Measurements from ENCODE around the gene DNM1.

DNM1 gene

DNA sequence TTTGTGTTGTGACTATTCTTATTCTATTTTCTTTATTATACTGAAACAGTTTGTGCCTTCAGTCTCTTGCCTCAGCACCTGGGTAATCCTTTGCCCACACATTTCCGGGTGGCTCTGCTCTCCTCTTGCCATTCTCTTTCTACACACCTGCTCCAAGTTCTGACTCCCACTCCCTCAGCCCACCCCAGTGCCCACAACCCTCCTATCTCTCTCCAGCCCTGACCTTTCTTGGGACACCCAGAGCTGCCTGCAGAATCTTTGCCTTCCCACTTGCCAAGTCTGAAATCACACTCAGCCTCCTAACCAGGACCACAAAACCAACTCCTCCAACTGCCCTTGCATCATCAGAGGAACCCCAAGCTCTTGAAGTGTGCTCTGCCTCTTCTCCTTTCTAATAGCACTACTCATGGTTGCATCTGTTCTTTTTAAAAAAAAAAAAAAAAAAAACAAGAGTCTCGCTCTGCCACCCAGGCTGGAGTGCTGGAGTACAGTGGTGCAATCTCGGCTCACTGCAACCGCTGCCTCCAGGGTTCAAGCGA is 77.0 kb downstream of the DNM1 start:
- FAIRE-seq, result no peak

DNA sequence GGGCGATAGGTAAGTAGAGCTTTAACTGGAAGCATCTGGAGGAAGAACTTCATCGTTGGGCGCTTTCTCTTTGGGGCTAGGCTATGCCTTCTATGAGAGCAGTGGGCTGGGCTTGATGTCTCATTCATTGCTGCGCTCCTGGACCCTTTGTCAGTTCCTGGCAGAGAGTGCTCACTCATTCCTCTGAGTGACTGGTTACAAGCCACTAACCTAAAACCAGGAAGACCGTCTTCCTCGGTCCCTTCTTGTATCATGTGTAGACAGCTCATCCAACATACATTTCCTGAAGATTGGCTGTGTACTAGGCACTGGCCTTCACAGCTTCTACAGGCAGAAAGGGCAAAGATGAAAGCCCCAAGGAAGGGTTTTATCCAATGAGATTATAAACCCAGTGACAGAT is 79.3 kb downstream of the DNM1 start:
- no peak for FAIRE-seq

DNA sequence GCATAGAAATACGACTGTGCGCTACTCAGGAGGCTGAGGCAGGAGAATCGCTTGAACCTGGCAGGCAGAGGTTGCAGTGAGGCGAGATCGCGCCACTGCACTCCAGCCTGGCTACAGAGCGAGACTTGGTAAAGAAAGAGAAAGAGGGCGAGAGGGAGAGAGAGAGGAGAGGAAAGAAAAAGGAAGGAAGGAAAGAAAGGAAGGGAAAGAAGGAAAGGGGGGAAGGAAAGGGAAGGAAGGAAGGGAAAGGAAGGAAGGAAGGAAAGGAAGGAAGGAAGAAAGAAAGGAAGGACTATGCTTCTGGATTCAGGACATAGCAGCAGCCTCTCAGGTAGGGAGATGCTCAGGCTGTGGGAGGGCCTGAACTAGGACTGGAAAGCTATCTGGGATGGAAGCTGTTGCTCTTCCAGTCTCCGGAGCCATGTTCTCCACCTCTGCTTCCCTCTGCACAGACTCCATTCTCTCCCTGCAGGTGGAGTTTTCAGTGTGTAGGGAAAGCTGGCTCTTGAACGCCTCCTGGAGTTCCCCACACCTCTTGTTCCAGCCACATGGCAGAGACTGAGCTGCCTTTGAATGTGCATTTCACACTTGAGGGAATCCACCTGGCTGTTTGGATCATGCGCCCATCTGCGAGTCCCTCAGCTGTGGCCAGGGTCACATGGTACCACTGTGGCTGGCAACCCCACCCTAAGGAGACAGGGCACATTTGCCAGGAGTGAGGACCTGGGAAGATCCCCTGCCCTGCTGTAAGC is 82.0 kb downstream of the DNM1 start:
- FAIRE-seq, result no peak

DNA sequence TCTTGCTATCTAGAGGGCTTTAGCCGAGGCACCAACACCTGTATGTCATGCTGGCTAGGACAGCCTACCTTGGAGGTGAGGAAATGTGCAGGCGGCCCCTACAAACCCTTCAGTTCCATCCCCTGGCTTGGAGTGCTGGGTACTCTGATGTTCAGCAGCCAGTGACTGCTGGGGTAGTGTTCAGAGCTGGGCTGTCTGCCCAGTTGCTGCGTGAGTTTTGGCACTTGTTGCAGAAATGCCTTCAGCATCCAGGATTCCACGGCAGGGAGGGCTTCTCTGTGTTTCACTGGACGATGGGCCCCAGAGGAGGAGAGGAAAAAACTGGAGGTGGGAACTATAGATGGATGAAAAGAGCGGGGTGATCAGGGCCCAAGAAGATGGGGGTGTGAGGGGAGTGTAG is 83.3 kb downstream of the DNM1 start:
- FAIRE-seq, result no peak

DNA sequence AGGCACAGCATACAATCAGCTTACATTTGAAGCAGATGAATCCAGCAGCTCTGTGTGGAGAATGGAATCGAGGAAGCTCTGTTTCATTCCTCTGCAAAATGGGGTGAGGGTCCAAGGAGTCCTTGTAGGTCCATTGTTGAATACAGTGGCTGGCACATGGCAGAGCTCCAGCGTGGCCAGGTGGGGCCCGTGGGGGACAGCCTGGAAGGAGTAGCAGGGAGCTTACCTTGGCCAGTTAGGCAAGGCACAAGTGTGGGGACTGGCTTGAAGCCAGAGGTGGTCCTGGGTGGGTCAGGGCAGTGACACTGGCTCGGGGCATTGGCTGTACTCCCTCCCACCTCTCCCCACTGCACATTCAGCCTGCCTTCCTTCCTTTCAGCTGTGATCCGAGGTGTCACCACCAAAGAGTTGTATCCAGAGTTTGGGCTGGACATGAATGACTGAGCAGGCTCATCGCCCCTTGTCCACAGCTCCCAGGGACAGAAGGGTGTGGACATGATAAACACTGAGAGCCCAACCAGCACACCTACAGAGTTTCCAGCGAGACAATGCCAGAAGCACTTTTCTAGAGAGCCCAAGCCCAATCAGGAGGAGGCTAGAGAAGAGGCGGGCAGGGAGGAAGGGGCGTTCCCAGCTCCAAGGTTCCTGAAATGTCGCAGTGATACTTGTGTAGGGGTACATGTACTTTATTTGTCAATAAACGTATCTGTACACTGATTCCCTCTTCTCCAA is 85.3 kb downstream of the DNM1 start:
- FAIRE-seq, result no peak

DNA sequence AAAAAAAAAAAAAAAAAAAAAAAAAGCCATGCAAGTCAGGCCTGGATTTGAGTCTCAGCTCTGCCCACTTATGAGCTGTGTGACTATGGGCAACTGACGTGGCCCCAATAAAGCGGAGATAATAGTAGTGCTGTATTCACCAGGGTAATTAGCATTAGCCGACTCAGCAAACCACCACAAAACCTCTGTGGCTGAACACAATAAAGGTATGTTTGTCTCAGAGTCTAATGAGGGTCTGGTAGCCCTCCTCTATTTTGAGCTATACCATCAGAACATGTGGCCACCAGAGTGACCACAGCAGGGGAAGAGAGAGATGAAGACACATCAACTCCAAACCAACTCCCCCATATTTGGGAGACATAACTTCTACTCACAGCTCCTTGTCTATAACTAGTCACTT is 88.8 kb downstream of the DNM1 start:
- no peak for FAIRE-seq

DNA sequence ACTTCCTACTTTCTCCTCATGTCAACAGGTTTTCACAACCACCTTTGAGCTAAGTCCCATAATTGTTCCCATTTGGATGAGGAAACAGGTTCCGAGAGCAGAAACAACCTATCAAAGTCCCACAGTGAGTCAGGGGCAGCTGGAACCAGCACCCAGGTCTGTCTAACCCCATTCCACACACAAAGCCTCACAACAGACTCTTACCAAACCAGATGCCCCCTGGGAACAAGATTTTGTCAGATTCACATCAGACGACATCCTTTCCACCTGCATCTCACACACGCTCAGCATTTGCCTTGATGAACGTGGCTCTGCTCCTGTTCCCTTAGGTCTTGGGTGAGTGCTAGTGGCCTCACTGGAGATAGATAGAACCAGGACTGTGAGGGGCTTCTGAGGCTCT is 89.9 kb downstream of the DNM1 start:
- no peak for FAIRE-seq

DNA sequence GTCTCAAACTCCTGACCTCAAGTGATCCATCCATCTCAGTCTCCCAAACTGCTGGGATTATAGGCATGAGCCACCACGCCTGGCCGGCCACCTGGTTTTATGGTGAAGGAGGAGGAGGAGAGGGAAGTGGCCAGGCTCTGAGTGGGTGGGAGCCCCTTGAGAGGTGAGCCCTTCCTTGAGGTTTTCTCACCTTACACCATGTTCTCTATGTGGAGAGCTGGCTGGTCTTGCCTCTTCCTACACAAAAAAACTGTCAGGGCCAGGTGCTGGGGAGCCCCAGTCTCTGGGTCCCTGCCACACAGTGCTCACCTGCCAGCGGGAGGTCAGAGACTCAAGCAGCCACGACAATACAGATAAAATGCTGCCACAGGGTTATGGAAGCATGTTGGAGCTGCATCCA is 91.0 kb downstream of the DNM1 start:
- FAIRE-seq, result no peak

DNA sequence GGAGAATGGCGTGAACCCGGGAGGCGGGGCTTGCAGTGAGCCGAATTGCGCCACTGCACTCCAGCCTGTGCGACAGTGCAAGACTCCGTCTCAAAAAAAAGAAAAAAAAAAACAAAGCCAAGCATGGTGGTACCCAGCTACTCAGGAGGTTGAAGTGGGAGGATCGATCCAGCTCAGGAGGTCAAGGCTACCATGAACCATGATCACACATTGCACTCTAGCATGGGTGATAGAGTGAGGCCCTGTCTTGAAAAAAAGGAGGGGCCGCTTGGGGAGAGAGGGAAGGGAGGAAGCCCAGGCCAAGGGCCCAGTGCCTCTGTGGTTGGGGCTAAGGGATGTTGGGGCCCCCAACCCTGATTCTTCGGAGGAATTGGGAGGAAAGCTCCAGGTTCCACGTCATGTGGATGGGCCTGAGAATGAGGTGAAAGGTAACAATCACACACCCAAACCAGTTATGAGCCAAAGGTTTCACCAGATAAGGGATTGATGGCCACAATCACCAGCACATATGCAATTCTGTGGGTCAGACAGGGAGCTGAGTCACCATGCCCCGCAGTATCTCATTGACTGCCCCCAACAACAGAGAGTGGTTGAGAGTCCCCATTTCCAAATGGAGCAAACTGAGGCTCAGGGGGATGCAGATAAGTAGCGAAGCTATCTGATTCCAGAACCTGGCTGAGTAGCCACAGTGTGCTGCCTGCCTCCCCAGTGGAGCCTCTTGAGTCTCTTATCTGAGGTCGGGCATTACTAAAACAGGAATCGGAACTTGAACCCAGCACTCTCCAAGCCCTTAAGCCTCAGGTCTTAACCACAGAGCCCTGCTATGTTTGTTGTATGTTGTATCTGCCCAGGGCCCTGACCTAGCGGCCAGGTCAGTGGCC is 93.4 kb downstream of the DNM1 start:
- FAIRE-seq, result no peak

DNA sequence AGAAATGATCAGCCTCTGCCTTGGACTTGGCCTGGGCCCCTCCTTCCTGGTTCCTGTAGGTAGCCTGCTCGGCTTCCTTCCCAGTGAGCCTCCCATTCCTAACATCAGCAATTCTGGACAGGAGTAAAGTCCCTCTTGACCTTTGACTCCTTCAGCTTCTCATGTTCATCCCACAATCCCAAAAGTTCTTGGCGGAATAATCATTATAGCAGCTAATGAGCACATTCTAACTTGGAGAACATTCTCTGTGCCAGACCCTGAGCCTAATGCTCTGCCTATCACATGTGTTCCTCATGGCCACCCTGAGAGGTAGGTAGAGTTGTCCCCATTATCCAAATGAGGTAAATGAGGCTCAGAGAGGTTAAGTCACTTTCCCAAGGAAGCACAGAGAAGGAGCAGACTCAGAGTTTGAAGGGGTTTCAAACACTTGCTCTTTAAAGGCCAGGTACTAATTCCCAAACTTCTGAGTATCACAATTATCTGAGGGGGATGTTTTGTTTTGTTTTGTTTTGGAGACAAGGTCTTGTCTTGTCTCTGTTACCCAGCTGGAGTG is 94.1 kb downstream of the DNM1 start:
- no peak for FAIRE-seq

DNA sequence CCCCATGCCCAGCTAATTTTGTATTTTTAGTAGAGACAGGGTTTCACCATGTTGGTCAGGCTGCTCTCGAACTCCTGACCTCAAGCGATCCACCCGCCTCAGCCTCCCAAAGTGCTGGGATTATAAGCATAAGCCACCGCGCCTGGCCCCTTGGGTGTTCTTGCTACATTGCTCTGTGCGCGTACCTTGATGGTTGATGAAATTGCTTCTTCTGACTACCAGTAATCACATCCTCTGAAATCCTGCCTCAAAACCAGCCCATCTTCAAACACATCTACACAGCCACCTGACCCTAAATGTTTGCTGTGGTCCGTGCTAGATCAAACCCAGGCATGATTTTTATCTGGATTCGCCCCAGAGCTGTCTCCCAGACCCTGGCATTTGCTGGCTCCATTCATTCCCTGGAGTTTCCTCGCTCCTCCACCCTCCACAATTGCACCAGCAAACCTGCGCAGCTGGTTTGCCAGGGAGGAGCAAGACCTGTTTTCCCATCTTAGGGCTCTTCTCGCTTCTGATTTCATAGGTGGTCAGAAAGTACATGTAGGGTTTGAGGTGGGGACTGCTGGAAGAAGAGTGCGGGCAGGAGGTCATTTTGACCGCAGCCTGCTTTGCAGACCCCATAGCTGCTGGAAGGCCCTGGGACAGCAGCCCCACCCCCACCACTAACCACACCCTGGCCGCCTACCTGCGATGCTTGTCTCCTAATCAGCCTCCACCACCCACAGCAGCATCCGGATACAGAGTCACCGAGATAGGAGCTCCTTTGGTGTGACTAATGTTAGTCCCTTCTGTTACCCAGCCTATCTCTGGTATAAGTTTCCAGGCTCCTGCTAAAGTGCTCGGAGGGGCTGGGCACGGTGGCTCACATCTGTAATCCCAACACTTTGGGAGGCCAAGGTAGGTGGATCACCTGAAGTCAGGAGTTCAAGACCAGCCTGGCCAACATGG is 95.6 kb downstream of the DNM1 start:
- no peak for FAIRE-seq

DNA sequence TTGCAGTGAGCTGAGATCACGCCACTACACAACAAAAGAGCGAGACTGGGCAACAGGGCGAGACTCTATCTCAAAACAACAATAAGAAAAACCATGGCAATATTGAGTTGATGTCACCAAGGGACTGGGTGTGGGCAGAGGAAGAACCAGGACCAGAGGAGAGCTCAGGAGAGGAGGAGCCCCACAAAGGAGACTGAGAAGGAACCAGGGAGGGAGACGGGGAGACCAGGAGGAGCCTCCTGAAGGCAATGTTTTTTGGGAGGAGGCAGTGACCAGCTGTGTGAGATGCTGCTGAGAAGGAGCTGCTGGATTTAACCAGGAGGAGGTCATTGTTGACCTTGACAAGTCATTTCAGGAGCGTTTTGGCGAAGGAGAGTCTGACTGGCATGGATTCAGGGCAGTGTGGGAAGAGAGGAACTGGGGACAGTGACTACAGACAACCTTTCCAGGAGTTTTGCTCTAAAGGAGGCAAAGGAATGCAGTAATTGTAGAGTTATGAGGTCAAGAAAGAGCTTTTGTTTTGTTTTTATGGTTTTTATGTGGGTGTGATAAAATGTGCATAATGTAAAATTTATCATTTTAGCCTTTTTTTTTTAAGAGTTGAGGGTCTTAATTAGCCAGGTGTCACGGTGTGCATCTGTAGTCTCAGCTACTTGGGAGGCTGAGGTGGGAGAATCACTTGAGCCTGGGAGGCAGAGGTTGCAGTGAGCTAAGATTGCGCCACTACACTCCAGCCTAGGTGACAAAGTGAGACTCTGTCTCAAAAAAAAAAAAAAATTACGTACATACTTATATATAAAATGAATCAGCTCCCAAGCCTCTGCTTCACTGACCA is 101.2 kb downstream of the DNM1 start:
- no peak for FAIRE-seq
